HG02973 (cell line): ENCODE measurements around the gene PRKAA1.

Source experiments
- ATAC-seq: cut with Tn5 transposase; IDR thresholded peaks from one replicate; pipeline ENCODE4 v1.9.1; 2021; ENCODE audit warnings: moderate library complexity; ENCODE audit not compliant: unreplicated experiment

The PRKAA1 gene

DNA sequence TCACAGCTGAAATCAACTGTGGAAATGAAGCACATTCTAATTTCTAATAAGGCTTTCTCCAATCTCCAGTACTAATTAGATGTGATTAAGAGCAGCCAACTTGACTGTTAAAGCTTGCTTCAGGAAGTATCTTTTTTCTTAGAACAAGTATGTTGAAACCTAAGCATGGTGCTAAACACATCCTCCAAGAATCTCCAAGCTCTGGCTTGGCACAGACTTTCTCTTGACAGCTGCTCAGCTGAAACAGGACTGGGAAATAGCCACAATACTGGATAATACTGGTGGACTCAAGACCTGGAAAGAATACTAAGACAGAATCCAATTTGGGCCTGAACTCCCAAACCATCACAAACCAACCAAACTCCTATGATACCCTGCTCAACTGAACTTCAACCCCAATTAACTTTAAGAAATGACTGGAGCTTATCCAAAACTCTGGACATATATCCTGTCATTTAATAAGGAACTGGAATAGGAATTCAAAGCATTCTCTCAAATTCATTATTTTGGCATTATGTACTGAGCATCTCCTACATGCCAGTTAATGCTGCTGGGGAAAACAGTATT is 16.2 kb downstream of the PRKAA1 start:
- ATAC-seq: no peak

DNA sequence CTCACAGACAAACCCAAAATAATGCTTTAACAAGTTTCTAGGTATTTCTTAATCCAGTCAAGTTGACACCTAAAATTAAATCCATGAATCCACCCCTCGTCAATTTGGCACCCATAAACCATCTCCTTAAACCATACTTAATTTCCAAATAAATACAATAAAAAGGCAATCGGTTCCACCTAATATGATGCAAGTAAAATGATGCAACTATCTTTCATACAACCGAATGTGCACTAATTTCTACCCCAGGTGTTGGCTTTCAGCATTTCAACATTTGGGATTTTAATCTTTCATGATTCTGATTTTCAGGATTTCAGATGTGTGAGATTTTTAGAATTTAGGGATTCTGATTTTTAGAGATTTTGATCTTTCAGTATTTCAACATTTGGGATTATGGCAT is 17.3 kb downstream of the PRKAA1 start:
- no peak for ATAC-seq

DNA sequence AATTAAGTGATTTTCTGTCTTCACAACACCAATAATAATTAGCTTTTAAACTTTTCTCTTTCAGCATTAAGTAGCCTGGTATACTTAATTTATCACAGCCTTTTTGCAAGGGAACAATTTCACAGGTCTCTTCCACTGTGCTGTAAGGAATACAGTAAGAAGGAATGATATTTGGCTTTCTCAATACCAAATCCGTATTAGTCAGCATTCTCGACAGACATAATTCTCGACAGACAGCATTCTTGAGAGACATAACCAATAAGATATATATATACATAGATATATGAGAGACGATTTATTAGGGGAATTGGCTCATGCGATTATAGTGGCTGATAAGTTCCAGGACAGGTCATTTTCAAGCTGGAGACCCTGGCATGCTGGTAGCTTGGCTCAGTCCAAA is 18.0 kb downstream of the PRKAA1 start:
- no peak for ATAC-seq

DNA sequence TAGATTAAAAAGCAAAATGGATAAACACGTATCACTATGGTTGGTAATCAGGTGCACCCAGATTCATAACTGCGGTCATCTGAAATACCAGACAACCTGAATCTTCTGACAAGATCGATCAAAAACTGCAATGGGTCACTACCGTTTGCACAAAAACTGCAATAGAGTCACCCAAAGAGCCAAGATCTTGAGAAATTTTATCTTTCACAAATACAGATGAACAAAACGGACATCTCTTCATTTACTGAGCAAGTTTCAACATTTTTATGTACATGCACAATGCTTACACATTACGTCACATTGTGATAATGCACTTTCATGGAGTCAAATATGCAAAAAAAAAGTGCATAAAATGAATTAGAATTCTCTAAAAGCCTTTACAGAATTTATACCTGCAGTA is 18.6 kb downstream of the PRKAA1 start:
- ATAC-seq: no peak

DNA sequence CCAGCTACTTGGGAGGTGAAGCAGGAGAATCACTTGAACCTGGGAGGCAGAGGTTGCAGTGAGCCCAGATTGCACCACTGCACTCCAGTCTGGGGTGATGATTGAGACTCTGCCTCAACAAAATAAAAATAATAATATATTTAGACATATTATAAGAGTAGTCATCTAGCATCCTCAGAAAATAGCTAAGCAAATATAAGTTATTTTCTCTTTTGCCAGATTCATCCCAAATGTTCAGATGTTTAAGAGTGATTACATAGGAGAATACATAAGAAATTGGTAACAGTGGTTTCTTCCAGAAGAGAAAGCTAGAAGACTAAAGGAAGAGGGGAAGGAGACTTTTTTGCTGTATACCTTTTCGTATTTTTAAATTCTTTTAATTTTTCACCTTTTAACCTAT is 20.0 kb downstream of the PRKAA1 start:
- no peak for ATAC-seq

DNA sequence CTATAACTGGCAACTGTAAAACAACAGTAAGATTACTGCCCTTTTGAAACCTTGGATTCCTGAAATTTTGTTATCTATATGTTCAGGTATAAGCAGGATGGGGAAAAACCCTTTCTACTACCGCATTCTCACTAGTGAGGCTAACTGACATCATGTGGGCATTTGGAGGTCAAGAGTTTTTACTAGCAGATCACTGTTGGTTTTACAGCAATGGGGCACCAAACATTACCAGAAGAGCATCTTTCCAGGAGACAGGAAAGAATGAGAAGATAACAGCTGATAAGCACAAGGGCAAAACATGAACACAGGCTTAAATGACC is 21.6 kb downstream of the PRKAA1 start:
- ATAC-seq: no peak

DNA sequence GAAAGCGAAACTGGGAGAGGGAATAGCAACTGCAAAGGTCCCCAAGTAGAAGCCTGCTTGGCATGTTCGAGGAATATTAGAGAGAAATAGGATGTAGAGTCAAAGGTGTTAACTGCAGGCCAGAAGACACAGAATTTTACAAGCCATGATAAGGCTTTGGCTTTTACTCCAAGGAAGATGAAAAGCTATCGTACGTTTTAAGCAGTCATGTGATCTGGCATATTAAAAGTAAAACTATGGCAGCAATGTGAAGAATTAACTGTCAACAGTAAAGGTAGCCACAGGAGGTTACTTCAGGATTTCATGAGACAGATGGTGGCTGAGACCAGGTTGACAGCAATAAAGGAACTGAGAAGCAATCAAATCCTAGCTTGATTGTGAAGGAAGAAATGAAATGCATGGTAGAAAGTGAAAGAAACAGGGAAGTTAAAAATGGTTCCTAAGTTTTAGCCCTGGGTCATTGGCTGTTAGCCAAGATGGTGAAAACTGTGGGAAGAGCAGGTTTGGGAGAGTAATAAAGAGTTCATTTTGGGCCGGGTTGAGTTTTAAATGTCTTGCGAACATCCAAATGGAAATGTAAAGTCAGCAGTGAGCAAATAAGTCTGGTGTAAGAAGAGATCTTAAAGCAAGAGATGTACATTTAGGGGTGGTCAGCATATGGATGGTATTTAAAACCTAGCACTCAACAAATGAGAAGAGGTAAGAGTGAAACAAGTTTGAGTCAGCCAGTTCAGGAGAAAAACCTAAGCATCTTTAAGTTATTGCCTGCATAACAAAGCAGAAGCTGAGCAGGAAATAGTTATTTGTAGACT is 22.1 kb downstream of the PRKAA1 start:
- ATAC-seq: no peak

DNA sequence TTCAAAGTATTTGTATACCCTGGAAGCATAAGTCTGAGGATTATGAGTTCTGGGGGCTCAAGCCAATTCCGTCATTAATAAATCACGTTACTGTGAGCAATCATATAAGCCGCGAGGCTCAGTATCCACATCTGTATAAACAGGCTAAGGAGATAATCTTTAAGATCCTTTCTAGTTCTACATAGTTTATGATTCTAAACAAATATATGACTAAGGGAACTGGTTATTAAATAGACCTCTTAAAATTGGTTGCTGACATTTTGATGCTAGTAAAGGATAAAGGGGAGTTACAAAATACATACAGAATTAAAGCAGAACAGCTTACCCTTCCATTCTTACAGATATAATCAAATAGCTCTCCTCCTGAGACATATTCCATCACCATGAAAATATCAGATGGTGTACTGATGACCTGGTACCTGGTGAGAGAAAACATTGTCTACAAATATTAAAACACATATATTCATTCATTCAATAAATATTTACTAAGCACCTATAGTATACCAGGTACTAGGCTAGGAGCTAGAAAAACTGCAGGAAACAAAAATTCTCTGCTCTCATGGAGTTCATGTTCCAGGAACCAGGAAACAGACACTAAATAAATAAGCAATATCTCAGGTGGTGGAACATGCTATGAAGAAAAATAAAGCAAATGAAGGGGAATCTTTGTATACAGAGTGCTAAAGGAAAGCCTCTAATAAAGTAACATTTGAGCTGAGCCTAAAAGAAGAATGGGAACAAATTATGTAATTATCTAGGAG is 22.9 kb downstream of the PRKAA1 start:
- ATAC-seq: no peak

DNA sequence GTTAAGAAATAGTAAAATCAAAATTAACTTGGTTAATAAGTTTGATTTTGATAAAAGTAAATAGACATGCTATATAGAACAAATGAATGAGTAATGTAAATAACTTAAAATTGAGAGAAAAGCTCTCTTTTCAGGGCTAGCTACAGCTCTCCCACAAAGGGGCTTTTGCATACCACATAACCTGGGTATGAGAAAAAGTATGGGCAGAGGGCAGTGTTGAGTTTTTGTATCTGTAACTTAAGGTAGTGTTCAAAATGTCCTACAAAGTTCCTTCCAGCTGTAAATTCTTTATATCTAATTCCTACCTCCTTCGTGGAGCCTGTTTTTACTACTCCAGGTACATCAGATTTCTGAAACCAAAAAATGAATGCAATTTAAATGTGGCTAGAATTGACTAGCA is 23.6 kb downstream of the PRKAA1 start:
- ATAC-seq: no peak

DNA sequence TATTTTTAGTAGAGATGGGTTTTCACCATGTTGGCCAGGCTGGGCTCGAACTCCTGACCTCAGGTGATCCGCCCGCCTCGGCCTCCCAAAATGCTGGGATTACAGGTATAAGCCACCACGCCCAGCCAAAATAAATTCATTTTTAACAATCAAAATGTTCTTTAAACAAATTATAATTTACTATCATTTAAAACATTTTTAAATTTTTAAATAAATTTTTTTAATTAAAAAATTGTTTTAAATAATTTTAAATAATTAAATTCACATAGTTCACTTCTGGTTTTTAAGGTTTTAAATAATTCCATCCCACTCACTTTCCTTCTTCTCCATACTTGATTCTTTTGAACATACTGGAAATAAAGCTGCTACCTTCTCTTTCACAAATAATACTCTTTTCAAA is 27.4 kb downstream of the PRKAA1 start:
- ATAC-seq: no peak

DNA sequence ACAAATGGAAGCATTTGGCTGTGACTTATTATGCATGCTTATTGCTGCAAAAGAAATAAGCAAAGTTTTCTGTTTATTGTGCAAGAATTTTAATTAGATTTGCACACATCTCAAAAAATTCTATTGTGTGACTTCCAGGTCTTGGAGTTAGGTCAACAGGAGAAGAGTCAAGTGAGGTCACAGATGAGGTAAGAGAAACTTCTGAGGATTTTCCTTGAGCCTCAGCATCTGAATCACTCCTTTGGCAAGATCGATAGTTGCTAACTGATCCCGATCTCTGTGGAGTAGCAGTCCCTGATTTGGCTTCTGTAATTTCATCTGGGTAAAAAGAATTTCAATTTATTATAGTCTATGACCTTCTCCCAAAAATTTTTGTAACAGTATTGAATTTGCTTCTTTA is 35.5 kb downstream of the PRKAA1 start:
- ATAC-seq: no peak

DNA sequence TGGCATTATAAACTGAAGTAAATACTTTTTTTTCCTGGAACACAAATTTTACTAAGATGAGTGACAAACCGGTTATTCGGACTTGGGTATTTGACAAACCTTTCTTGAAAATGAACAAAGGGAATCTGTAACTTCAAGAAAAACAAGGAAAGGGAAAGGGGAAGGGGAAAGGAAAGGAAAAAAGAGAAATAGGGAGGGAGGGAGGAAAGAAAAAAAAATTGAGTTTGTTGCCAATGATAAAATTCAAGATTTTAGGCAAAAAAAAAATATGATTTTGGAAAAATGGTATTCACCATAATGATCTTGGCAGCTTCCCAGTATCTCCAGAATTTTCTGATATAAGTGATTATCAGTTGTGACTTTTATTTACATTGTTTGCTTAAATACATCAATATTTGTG is 40.8 kb downstream of the PRKAA1 start:
- no peak for ATAC-seq

DNA sequence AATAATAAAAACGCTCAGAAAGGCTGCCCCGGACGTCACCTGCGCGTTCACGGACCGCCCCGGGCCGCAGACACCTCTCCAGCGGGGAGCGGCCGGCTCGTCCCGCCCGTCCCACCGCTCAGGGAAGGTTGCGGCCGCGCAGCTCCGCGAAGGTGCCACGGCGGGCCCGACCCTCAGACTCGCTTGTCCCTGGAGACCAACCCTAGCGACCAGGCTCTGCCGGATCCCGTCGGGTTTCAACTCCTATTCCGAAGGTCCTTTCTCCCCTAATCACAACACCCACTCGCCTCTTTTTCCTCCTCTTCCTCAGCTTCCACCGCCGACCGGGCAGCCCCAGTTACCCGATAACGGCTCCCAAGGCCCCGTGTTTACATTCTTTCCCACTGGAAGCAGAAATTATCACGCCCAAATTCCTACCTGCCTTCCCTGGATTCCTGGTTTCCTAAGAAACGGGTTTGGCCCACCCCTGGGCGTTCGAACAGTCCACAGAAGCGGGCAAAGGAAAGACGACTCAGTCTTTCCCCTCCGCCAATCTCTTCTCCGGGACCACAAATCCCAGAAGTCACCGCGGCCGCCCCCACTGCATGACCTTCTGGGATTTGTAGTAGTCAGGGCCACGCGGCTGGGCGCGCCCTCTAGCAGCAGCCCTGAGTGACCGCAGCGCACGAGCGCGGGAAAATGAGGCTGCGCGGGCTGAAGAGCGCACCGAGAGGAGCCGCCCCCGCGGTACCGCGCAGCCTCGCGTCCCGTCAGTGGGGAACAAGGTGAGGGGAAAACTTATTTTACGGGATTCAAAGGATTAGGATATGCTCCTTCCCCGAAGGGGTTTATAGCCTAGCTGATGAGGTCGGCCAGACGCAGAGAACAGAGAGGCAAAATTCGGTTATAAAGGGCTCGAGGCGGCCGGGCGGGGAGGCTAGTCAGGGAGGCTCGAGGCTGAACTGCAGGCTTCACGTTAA is 42.5 kb downstream of the PRKAA1 start, which contains the start of gene TTC33:
TSS of gene TTC33 (minus strand) at position 555 of the 959 bp plus-strand sequence. CDS start 8,943 bp downstream, outside the sequence.
- peak; percentile 84 for ATAC-seq

DNA sequence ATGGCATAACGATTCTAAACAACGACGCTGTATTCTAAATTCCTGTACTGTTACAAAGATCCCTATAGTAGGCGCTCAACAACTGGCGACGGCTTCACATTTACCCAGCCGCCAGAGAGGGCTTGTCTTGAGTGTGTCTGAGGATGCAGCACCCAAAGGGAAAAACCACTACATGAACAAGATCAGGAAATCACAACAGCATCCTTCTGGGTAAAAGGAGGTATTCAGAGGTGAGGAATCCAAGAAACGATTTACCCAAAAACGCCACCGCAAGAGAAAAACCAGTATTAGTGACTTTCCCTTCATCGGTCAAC is 43.1 kb downstream of the PRKAA1 start:
- ATAC-seq: peak; percentile 75

DNA sequence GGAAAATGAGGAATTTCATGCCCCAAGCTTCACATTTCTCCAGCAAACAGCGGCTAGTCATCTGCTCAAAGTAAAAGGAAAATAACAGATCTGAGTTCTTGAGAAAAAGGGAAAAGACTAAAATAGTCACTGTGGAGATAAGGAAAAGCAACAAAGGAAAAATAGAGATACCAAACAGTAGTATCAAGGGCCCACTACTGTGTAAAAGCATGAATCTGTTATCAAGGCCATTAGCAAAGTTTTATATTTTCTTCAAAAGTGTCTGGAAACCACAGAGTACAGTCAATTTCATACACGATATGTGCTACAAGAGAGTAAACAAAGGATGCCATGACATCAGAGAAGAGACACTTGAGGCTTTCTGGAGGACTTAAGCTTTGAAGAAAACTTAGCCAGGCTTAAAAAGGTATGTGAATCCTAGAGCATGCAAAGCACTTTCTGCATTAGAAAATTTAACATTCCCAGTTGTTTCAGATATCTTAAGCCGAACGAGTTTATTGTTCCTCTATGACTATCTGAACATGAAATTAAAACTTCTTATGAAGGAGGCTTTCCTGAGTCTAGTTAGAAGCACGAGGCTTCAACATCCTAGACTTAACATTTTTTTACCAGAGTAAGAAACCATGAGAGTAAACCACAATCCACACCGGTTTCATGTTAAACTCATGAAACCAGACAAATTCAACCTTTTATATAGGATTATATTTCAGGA is 43.6 kb downstream of the PRKAA1 start:
- ATAC-seq: peak; percentile 32

DNA sequence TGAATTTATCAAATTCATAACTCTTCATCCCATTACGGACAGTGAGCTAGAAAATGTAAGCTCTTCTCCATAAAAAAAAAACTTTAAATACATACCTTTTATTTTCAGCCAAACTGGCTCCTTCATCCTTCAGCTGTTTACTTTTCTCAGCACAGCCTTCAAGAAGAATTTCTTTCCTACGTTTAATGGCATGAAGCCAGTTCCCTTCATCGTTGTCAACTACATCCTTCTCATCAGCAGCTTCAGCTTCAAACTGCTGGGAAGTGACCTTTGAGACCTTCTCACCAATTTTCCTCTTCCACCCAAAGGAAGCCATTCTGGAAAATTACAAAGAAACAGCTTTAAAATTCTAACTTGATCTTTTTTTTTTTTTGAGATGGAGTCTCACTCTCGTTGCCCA is 51.5 kb downstream of the PRKAA1 start:
- no peak for ATAC-seq

DNA sequence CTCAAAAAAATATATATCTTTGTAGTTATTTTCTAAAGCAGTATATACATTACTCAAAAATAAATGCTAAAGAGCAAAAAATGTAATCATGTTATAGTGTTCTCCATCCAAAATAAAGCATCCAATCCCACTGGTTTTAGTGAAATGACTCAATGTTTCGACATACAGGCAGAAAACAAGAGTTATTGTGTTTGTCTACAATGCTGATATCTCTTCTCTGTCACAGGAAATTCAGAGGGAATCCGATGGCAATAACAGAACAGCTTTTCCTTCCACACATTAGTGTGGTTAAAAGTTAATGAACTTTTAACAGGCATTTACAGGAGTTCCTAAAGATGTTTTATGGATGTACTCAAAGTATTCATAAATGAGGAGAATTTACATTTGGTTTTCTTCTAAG is 54.4 kb downstream of the PRKAA1 start:
- no peak for ATAC-seq

DNA sequence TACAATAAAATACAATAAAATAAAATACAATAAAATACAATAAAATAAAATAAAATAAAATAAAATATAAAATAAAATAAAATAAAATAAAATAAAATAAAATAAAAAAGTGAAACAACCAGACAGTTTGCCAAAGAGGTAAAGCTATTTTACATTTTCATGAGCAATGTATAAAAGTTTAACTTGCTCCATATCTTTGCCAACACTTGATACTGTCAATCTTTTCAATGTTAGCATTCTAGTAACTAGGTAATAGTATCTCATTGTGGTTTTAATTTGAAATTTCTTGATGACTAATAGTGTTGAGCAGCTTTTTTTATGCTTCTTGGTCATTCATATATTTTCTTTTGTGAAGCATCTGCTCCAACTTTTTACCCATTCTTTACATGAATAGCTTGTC is 59.7 kb downstream of the PRKAA1 start:
- ATAC-seq: no peak

DNA sequence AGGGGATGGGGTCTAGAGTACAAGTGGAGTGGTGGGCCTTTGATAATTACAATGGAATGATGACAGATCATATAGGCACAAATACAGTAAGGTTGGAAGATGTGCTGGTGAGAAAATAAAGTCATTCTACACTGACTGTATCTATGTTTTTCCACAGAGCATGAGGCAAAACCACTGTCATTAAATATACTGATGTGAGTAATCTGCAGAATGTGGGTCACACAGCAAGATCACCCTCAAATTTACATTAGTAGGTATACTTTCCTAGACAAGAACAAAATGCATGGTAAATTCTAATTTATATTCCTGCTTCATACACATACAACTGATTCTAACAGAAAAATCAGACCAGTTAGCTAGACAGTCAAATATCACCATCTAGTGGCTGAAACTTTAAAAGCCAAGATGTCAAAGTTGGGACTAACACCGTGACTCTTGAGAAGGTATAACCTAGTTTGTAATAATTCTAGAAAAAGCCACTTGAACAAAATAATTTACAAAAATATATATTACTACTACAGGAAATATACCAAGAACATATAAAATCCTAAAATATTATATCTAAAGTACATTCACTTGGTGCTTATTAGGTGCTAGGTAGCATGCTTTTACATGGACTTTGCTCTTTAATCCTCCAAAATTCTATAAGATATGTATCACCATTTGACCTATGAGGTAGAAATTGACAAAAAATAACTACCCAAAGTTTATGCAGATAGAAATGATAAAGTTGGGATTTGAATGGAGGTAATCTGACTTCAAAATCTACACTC is 61.9 kb downstream of the PRKAA1 start:
- no peak for ATAC-seq

DNA sequence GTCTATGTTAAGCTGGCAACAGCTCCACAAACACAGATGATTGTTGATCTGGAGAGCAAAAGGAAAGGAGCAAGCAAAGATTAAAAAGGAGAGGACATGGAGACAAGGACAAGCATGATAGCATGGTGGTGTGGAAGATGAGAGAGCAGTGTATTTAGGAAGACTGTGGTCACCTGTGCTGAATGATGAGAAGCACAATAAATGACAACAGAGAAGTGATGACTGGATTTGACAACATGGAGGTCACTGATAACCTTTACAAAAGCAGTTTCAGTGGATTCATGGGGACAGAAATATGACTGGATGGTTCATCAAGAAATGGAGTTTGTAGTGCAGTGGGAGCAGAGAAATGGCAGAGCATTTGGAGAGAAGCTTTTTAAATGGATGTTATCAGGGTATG is 62.6 kb downstream of the PRKAA1 start:
- ATAC-seq: no peak
